Measurements from ENCODE around the gene BRIX1.
"Not testable (repeated sequence)": the region's sequence is repeated elsewhere in the genome, so short reads cannot be mapped to it uniquely, and the experiment has no call there.

BRIX1 gene

DNA sequence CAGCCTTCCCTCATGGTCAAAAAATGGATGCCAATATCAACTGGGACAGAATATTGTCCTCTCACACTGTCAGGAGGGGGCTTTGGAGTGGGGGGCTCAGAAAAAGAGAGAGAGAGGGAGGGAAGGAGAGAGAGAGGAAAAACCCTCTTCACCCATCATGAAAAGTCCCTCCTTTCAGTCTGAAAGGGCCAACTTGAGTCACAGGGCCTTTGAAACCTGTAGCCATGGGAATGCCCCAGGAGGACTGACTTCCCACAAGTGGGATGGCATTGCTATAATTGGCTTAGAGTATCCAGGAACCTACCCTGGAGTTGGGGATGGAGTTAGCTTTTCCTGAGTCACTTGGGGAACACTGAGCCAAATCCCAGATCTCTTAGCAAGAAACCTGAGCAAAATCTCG is 55.0 kb downstream of the BRIX1 start:
- no peak for DNase-seq

DNA sequence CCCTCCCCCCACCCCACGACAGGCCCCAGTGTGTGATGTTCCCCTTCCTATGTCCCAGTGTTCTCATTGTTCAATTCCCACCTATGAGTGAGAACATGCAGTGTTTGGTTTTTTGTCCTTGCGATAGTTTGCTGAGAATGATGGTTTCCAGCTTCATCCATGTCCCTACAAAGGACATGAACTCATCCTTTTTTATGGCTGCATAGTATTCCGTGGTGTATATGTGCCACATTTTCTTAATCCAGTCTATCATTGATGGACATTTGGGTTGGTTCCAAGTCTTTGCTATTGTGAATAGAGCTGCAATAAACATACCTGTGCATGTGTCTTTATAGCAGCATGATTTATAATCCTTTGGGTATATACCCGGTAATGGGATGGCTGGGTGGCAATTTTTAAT is 56.1 kb downstream of the BRIX1 start:
- DNase-seq = not testable (repeated sequence)

Measured in activated CD4-positive, alpha-beta T cell treated with anti-CD3 and anti-CD28 coated beads, Interleukin-2, Interleukin-6, amounts not matched to agents 100 ng/mL and 50 ng/mL, durations not matched to agents 16 hours and 8 hours (primary cell).